Activated naive CD4-positive, alpha-beta T cell treated with anti-CD3 and anti-CD28 coated beads, Interleukin-2, amount 50 U/mL, for 24 hours (primary cell): ENCODE measurements around the gene RHD.
"Not testable (repeated sequence)": the region's sequence is repeated elsewhere in the genome, so short reads cannot be mapped to it uniquely, and the experiment has no call there.

Experiments used
- H3K27ac Mint-ChIP-seq: one replicate; pipeline ENCODE4 v1.8.0; 2021; ENCODE audit warnings: mild to moderate bottlenecking, mixed read lengths
- H3K27me3 Mint-ChIP-seq: one replicate; pipeline ENCODE4 v1.8.0; 2021; ENCODE audit warnings: mixed read lengths
- H3K36me3 Mint-ChIP-seq: one replicate; pipeline ENCODE4 v1.8.0; 2021; ENCODE audit warnings: mixed read lengths
- H3K4me1 Mint-ChIP-seq: one replicate; pipeline ENCODE4 v1.8.0; 2021; ENCODE audit warnings: mixed read lengths
- H3K4me3 Mint-ChIP-seq: one replicate; pipeline ENCODE4 v1.8.0; 2021; ENCODE audit warnings: mild to moderate bottlenecking, mixed read lengths
- H3K9me3 Mint-ChIP-seq: one replicate; pipeline ENCODE4 v1.8.0; 2021; ENCODE audit warnings: mixed read lengths

The RHD gene

GRCh38 chr1:25272238-25272637 is at the start of gene RHD:
Gene RHD, plus strand, starts transcription at chr1:25272509. Its CDS starts 39 bp downstream, at chr1:25272548.
- H3K27ac Mint-ChIP-seq, H3K27me3 Mint-ChIP-seq, H3K4me3 Mint-ChIP-seq, H3K4me1 Mint-ChIP-seq, H3K36me3 Mint-ChIP-seq, H3K9me3 Mint-ChIP-seq: not testable (repeated sequence)

GRCh38 chr1:25222606-25223005 is 49.7 kb upstream of the RHD start:
- peaks cover 17% of the 10 kb centered on the region for H3K36me3 Mint-ChIP-seq
- no peaks in the 10 kb centered on the region for H3K4me1 Mint-ChIP-seq
- no peaks in the 10 kb centered on the region for H3K9me3 Mint-ChIP-seq
- no peaks in the 10 kb centered on the region for H3K27me3 Mint-ChIP-seq
- no peak overlapping the region for H3K27ac Mint-ChIP-seq
- H3K4me3 Mint-ChIP-seq: no peak overlapping the region

- no peaks in the 10 kb centered on the region for H3K9me3 Mint-ChIP-seq
- H3K4me3 Mint-ChIP-seq: no peak overlapping the region
- H3K36me3 Mint-ChIP-seq: peaks cover 19% of the 10 kb centered on the region
- H3K4me1 Mint-ChIP-seq: peaks cover 5% of the 10 kb centered on the region
- no peaks in the 10 kb centered on the region for H3K27me3 Mint-ChIP-seq
- H3K27ac Mint-ChIP-seq: no peak overlapping the region
These were observed 48.8 kb upstream of the RHD start for GRCh38 chr1:25223471-25223870.

GRCh38 chr1:25232027-25232865 is 40.1 kb upstream of the RHD start, which contains the start of gene SYF2:
Gene SYF2, minus strand, starts transcription at chr1:25232502. Its CDS starts 35 bp downstream, at chr1:25232467.
- Mint-ChIP-seq H3K36me3 (peaks cover 10% of the 10 kb centered on the region), H3K4me1 (peaks cover 31% of the 10 kb centered on the region), H3K27ac (no peak within 1 kb of the TSS), H3K4me3 (no peak within 1 kb of the TSS), H3K27me3 (no peaks in the 10 kb centered on the region), H3K9me3 (no peaks in the 10 kb centered on the region)

GRCh38 chr1:25232866-25233784 is 39.2 kb upstream of the RHD start:
- H3K36me3 Mint-ChIP-seq: peaks cover 9% of the 10 kb centered on the region
- no peak overlapping the region for H3K27ac Mint-ChIP-seq
- no peaks in the 10 kb centered on the region for H3K27me3 Mint-ChIP-seq
- H3K4me3 Mint-ChIP-seq: no peak overlapping the region
- H3K9me3 Mint-ChIP-seq: no peaks in the 10 kb centered on the region
- peaks cover 27% of the 10 kb centered on the region for H3K4me1 Mint-ChIP-seq

GRCh38 chr1:25235411-25235810 is 36.9 kb upstream of the RHD start:
- H3K27ac Mint-ChIP-seq, H3K4me3 Mint-ChIP-seq: not testable (repeated sequence)

GRCh38 chr1:25236261-25236660 is 36.0 kb upstream of the RHD start:
- not testable (repeated sequence) for H3K36me3 Mint-ChIP-seq, H3K9me3 Mint-ChIP-seq, H3K27me3 Mint-ChIP-seq, H3K27ac Mint-ChIP-seq, H3K4me3 Mint-ChIP-seq
- peaks cover 30% of the 10 kb centered on the region for H3K4me1 Mint-ChIP-seq

More at GRCh38 chr1:25235411-25235810, 36.9 kb upstream of the RHD start:
- not testable (repeated sequence) for H3K27me3 Mint-ChIP-seq, H3K9me3 Mint-ChIP-seq, H3K36me3 Mint-ChIP-seq
- H3K4me1 Mint-ChIP-seq: peaks cover 30% of the 10 kb centered on the region

GRCh38 chr1:25238046-25238445 is 34.3 kb upstream of the RHD start:
- peaks cover 37% of the 10 kb centered on the region for H3K4me1 Mint-ChIP-seq
- no peaks in the 10 kb centered on the region for H3K27me3 Mint-ChIP-seq
- no peaks in the 10 kb centered on the region for H3K9me3 Mint-ChIP-seq
- H3K36me3 Mint-ChIP-seq: peaks cover 2% of the 10 kb centered on the region
- H3K4me3 Mint-ChIP-seq: no peak overlapping the region
- H3K27ac Mint-ChIP-seq: peak overlapping the region; percentile 19

GRCh38 chr1:25239681-25240541 is 32.4 kb upstream of the RHD start:
- H3K4me1 Mint-ChIP-seq: peaks cover 48% of the 10 kb centered on the region
- peak overlapping the region; percentile 94 for H3K27ac Mint-ChIP-seq
- no peaks in the 10 kb centered on the region for H3K9me3 Mint-ChIP-seq
- no peaks in the 10 kb centered on the region for H3K27me3 Mint-ChIP-seq
- peak overlapping the region; percentile 87 for H3K4me3 Mint-ChIP-seq
- H3K36me3 Mint-ChIP-seq: peaks cover 8% of the 10 kb centered on the region

- Mint-ChIP-seq H3K36me3 (peaks cover 22% of the 10 kb centered on the region), H3K4me3 (peak overlapping the region; percentile 61), H3K4me1 (peaks cover 72% of the 10 kb centered on the region), H3K27ac (peak overlapping the region; percentile 77), H3K27me3 (no peaks in the 10 kb centered on the region), H3K9me3 (no peaks in the 10 kb centered on the region)
These were observed 28.4 kb upstream of the RHD start for GRCh38 chr1:25243907-25244306.

- peak overlapping the region; percentile 97 for H3K27ac Mint-ChIP-seq
- no peaks in the 10 kb centered on the region for H3K27me3 Mint-ChIP-seq
- H3K4me3 Mint-ChIP-seq: peak overlapping the region; percentile 97
- peaks cover 22% of the 10 kb centered on the region for H3K36me3 Mint-ChIP-seq
- peaks cover 59% of the 10 kb centered on the region for H3K4me1 Mint-ChIP-seq
- no peaks in the 10 kb centered on the region for H3K9me3 Mint-ChIP-seq
These were observed 26.9 kb upstream of the RHD start for GRCh38 chr1:25245393-25245792.

- Mint-ChIP-seq H3K27ac (peak overlapping the region; percentile 97), H3K27me3 (no peaks in the 10 kb centered on the region), H3K4me3 (peak overlapping the region; percentile 97)
These were observed 26.3 kb upstream of the RHD start for GRCh38 chr1:25245809-25246599.

GRCh38 chr1:25246600-25247023 is 25.7 kb upstream of the RHD start:
- no peaks in the 10 kb centered on the region for H3K9me3 Mint-ChIP-seq
- peak overlapping the region; percentile 97 for H3K4me3 Mint-ChIP-seq
- peak overlapping the region; percentile 97 for H3K27ac Mint-ChIP-seq
- H3K4me1 Mint-ChIP-seq: peaks cover 49% of the 10 kb centered on the region
- no peaks in the 10 kb centered on the region for H3K27me3 Mint-ChIP-seq
- H3K36me3 Mint-ChIP-seq: peaks cover 22% of the 10 kb centered on the region

More at GRCh38 chr1:25245809-25246599, 26.3 kb upstream of the RHD start:
- H3K36me3 Mint-ChIP-seq: peaks cover 22% of the 10 kb centered on the region
- H3K4me1 Mint-ChIP-seq: peaks cover 55% of the 10 kb centered on the region
- no peaks in the 10 kb centered on the region for H3K9me3 Mint-ChIP-seq

- H3K36me3 Mint-ChIP-seq: peaks cover 22% of the 10 kb centered on the region
- H3K4me1 Mint-ChIP-seq: peaks cover 48% of the 10 kb centered on the region
- peak within 1 kb of the TSS; percentile 97 for H3K4me3 Mint-ChIP-seq
- no peaks in the 10 kb centered on the region for H3K9me3 Mint-ChIP-seq
- H3K27me3 Mint-ChIP-seq: no peaks in the 10 kb centered on the region
- peak within 1 kb of the TSS; percentile 97 for H3K27ac Mint-ChIP-seq
These were observed 25.1 kb upstream of the RHD start, which contains the start of gene RSRP1 for GRCh38 chr1:25247024-25247828. Gene RSRP1, minus strand, starts transcription at chr1:25247454. Its CDS starts 491 bp downstream, at chr1:25246963.
